Tibial artery (tissue), 4 donors: ENCODE measurements around the gene MYLK.

Source experiments
- DNase-seq, 2 donors: peaks; one replicate each; pipeline ENCODE4 v3.0.0-alpha.2; 2019
- H3K27ac ChIP-seq, 2 donors: fragments of 200-600 bp; sonication (generic) in 1 of 2; 1 replicate in 1 of 2; 2 replicates in 1 of 2; pipeline ENCODE4 v1.5.1; 2018 to 2019; ENCODE audit warnings: mild to moderate bottlenecking in 1 of 2
- H3K27me3 ChIP-seq, 2 donors: fragments of 200-600 bp; sonication (generic) in 1 of 2; one replicate each; pipeline versions ENCODE4 v1.5.1 to v1.6.0; 2016 to 2019
- H3K36me3 ChIP-seq, 3 donors: fragments of 200-600 bp; sonication (generic) in 2 of 3; one replicate each; pipeline ENCODE4 v1.5.1; 2016 to 2019; ENCODE audit warnings: mild to moderate bottlenecking in 2 of 3
- H3K4me1 ChIP-seq, 4 donors: fragments of 200-600 bp; sonication (generic) in 2 of 4; 1 replicate in 3 of 4; 2 replicates in 1 of 4; pipeline ENCODE4 v1.5.1; 2016 to 2019
- H3K4me3 ChIP-seq, 2 donors: fragments of 200-600 bp; sonication (generic) in 1 of 2; 1 replicate in 1 of 2; 2 replicates in 1 of 2; pipeline ENCODE4 v1.5.1; 2018 to 2019; ENCODE audit warnings: mild to moderate bottlenecking in 2 of 2
- H3K9me3 ChIP-seq, 3 donors: fragments of 200-600 bp; sonication (generic) in 1 of 3; one replicate each; pipeline ENCODE4 v1.5.1; 2016 to 2019
- intact Hi-C: fragments of 100-400 bp; cut with DNase I; formaldehyde crosslinking; loops from one replicate; pipeline ENCODE4 v1.15.0; 2023; ENCODE audit warnings: low total_unique reads
- TF ChIP-seq, protein P1 (sequence below), 2 experiments: fragments of 200-600 bp in 1 of 2; fragments of 450-650 bp in 1 of 2; IDR thresholded peaks; one replicate each; pipeline ENCODE4 v1.5.1; 2017 to 2019; ENCODE audit warnings: antibody characterized with exemption in 2 of 2, mild to moderate bottlenecking in 1 of 2, moderate library complexity in 1 of 2

Gene MYLK

DNA sequence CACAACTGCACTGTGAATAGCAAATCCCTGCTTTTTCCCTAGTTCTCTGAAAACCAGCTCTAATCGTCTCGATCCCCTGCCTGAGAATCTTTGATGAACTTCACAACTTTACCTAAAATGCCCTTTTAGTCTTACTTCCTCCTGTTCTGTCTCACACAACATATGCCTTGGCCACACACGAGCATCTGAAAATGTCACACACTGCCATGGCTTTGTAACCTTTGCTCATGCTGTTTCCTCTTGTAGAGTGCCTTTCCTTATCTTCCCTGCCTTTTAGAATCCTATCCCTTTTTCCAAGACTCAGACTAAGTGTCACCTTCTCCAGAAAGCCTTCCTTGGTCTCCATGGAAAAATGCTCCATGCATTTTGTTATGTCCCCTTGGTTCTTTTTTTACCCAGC is 227.9 kb downstream of the MYLK start:
- Histone ChIP-seq H3K27me3 (no peaks in the 10 kb centered on the region), H3K27ac (peak overlapping the region; percentile 85 to 94), H3K4me1 (peaks cover 2 to 100% (median 84%) of the 10 kb centered on the region in 4 donors), H3K4me3 (no peak overlapping the region), H3K9me3 (no peaks in the 10 kb centered on the region), H3K36me3 (peaks cover 40 to 67% (median 48%) of the 10 kb centered on the region in 3 donors)
- no peak for DNase-seq
- intact Hi-C loops, result loop anchor here (10.0 kb wide), 1 partner anchor 329 kb away; no protein-coding TSS in a partner anchor
- TF ChIP-seq, protein P1, sequence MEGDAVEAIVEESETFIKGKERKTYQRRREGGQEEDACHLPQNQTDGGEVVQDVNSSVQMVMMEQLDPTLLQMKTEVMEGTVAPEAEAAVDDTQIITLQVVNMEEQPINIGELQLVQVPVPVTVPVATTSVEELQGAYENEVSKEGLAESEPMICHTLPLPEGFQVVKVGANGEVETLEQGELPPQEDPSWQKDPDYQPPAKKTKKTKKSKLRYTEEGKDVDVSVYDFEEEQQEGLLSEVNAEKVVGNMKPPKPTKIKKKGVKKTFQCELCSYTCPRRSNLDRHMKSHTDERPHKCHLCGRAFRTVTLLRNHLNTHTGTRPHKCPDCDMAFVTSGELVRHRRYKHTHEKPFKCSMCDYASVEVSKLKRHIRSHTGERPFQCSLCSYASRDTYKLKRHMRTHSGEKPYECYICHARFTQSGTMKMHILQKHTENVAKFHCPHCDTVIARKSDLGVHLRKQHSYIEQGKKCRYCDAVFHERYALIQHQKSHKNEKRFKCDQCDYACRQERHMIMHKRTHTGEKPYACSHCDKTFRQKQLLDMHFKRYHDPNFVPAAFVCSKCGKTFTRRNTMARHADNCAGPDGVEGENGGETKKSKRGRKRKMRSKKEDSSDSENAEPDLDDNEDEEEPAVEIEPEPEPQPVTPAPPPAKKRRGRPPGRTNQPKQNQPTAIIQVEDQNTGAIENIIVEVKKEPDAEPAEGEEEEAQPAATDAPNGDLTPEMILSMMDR (IDR thresholded peaks at IDR 0.05), result no peak

DNA sequence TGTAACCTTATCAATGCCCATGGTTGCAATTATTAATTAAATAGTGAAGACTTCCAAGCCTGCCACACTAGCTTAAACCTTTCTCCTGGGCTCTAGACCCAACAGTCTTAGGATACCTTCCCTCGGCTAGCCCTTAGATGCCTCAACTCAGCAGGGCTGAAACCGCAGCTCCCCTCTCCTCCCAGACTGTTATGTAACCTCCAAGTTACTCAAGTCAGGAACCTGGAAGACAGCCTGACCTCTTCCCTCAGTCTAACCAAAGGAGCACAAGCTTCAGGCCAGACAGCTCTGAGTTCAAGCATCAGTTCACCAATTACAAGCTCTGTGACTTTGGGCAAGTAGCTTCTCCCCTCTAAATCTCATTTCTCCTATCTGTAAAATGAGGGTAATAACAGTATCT is 228.7 kb downstream of the MYLK start:
- intact Hi-C loops, result loop anchor here (10.0 kb wide), 1 partner anchor 329 kb away; no protein-coding TSS in a partner anchor
- Histone ChIP-seq H3K27me3 (no peaks in the 10 kb centered on the region), H3K4me3 (no peak overlapping the region), H3K9me3 (no peaks in the 10 kb centered on the region), H3K36me3 (peaks cover 49 to 74% (median 56%) of the 10 kb centered on the region in 3 donors), H3K4me1 (peaks cover 0 to 97% (median 78%) of the 10 kb centered on the region in 4 donors), H3K27ac (peak overlapping the region; percentile 85 to 94)
- DNase-seq, result peak in 1 of 2 donors; percentile 67
- TF ChIP-seq, protein P1 (IDR thresholded peaks at IDR 0.05), result no peak

DNA sequence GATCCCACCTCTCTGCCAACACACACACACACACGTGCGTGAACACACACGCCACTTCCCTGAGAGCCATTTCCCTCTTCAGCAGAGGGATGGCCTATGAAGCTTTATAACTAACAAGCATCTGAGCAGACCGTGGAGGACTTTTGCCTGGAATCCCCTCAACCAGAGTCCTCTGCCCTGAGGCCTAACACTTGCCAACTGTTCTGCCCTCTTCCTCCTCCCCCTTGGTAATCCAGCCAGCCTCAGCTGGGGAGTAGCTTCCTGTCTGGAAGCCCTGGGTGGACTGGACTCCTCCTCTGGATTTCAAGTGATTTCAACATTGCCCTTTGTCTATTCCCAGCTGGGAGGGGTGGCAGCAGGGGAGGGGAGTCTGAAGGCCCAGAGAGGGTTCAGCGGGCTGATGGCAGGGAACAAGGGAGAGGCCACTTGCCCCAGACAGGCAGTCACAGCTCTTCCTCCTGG is 230.9 kb downstream of the MYLK start:
- Histone ChIP-seq H3K36me3 (peaks cover 70 to 75% (median 71%) of the 10 kb centered on the region in 3 donors), H3K27me3 (no peaks in the 10 kb centered on the region), H3K9me3 (no peaks in the 10 kb centered on the region), H3K4me1 (peaks cover 0 to 80% (median 57%) of the 10 kb centered on the region in 4 donors), H3K27ac (peak overlapping the region; percentile 85 to 94), H3K4me3 (no peak overlapping the region)
- peak; percentile 86 to 96 for DNase-seq
- intact Hi-C loops, result loop anchor here (5.0 to 10.0 kb wide), 3 partner anchors 49 to 332 kb away; no protein-coding TSS in a partner anchor
- TF ChIP-seq, protein P1 (IDR thresholded peaks at IDR 0.05), result no peak

DNA sequence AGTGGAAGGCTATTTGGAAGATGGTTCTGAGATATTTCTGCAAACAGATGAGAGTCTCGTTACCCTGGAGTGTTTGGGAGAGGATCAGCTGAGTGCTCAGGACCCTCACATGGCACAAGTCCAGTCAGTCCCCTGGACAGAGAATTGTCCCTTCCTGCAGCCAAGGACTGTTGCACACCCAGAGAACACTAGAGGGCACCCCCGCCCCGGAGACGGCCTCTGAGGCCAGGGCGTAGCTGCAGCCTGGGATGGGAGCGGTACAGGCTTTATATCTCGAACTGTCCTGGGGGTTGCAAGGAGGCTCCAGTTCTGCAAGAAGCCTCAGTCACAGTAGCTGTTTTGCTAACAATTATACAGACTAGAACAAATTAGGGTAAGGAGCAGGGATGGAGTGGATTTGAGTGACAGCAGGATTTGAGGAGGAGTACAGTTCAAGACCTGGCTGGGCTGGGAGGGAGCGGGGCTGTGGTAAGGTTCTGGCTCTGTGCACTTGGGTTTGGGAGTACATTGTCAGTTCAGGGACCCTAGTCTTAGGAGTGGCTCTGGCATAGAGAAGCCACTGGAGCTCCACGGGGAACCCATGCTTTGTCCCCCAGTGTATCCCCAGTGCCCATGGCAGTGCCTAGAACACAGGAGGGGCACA is 231.7 kb downstream of the MYLK start:
- intact Hi-C loops, result loop anchor here (5.0 to 10.0 kb wide), 3 partner anchors 50 to 332 kb away; no protein-coding TSS in a partner anchor
- H3K4me1 ChIP-seq, result peaks cover 0 to 80% (median 51%) of the 10 kb centered on the region in 4 donors
- peak; percentile 83 to 90 for DNase-seq
- no peaks in the 10 kb centered on the region for H3K27me3 ChIP-seq
- peak overlapping the region; percentile 85 to 94 for H3K27ac ChIP-seq
- H3K9me3 ChIP-seq, result no peaks in the 10 kb centered on the region
- H3K36me3 ChIP-seq, result peaks cover 76 to 80% (median 78%) of the 10 kb centered on the region in 3 donors
- no peak overlapping the region for H3K4me3 ChIP-seq
- TF ChIP-seq, protein P1 (IDR thresholded peaks at IDR 0.05), result peak; percentile 84 to 90

DNA sequence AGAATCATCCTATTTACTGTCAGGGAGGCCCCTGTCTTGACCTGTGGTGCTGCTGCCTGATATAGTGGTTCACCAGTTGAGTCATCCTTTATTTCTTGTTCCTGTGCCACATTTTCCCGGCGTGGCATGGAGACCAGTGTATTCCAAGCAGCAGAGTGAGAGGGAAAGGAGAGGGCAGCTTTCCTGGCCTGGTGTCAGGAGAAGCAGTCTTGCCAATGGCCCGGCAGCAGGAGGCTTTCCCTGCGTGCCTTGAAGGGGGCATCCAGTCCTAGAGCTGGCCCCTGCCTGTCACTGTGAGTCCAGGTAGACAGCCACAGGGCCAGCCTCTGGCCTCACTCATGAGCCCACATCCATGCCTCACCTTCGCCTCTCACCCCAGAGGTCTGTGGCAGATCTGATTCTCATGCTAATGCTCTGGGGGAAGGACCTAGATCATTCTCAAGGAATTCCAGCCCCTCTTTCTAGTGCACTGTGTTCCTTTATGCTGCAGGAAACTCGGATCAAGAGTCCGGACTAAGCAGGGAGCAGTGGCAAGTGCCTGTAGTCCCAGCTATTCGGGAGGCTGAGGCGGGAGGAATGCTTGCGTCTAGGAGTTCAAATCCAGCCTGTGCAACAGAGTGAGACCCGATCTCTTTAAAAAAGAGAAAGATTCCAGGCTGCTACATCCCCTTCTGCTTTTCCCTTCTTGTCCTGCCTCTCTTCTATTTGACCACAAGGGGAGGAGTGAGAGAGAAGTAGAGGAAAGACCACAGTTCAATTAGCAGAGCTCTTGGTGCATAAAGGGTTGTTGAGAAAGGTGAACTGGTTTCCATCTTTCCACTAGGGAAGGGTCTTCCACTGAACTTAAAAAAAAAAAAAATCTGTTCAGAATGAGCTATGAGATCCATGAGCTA is 232.4 kb downstream of the MYLK start:
- H3K36me3 ChIP-seq, result peaks cover 76 to 80% (median 78%) of the 10 kb centered on the region in 3 donors
- H3K27me3 ChIP-seq, result no peaks in the 10 kb centered on the region
- TF ChIP-seq, protein P1 (IDR thresholded peaks at IDR 0.05), result no peak
- no peak for DNase-seq
- intact Hi-C loops, result loop anchor here (5.0 to 10.0 kb wide), 3 partner anchors 51 to 333 kb away; no protein-coding TSS in a partner anchor
- H3K4me1 ChIP-seq, result peaks cover 0 to 79% (median 43%) of the 10 kb centered on the region in 4 donors
- no peak overlapping the region for H3K4me3 ChIP-seq
- H3K27ac ChIP-seq, result peak overlapping the region; percentile 49 to 94
- no peaks in the 10 kb centered on the region for H3K9me3 ChIP-seq
